Cardiac ventricle fibroblast (primary cell): ENCODE measurements around the gene ZBP1. TPM values are rescaled to one million over a fixed set of nuclear protein-coding genes. Genes with fewer than 3 reads are reported as not detected.

ENCODE experiments used
- total RNA-seq: library from RNA; depleted of rRNA; stranded (reverse); fragments of >200 nt; gene quantifications from 2 replicates; pipeline ENCODE4 v1.2.3, GENCODE V29; 2015

ZBP1 gene, protein sequence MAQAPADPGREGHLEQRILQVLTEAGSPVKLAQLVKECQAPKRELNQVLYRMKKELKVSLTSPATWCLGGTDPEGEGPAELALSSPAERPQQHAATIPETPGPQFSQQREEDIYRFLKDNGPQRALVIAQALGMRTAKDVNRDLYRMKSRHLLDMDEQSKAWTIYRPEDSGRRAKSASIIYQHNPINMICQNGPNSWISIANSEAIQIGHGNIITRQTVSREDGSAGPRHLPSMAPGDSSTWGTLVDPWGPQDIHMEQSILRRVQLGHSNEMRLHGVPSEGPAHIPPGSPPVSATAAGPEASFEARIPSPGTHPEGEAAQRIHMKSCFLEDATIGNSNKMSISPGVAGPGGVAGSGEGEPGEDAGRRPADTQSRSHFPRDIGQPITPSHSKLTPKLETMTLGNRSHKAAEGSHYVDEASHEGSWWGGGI
- total RNA-seq: not detected in 2 replicates

DNA sequence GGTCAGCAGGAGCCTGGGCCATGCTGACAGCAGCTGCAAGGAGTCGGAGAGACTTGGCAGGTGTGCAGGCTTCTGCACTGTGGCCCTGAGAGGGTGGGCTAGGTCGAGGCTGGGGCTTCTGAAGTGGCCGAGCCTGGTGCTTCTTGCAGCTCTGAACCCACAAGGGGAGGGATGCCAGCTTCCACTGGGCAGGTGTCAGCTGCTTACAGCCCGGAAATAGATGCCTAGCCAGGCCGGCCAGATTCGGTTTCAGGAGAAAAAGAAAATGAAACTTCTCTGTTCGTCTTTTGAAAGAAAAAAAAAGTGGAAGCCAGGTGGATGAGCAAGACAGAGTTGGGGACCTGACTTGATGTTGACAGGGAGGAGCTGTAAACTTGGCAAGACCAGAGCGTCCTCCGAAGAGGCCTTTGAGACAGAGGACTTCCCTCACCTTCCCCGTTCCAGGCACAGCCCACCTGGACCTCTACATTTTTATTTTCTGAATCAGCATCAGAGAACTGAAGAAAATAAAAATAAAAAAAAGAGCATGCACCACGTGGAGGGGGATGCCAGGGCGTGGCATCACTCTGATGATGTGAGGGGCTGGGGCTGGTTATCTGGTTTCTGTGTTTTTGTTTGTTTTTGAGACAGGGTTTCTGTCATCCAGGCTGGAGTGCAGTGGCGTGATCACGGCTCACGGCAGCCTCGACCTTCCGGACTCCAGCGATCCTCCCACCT, at the start of gene ZBP1:
Gene ZBP1, minus strand, starts transcription at position 153 of the 717 bp plus-strand sequence. Its CDS starts 131 bp downstream, at position 22.

DNA sequence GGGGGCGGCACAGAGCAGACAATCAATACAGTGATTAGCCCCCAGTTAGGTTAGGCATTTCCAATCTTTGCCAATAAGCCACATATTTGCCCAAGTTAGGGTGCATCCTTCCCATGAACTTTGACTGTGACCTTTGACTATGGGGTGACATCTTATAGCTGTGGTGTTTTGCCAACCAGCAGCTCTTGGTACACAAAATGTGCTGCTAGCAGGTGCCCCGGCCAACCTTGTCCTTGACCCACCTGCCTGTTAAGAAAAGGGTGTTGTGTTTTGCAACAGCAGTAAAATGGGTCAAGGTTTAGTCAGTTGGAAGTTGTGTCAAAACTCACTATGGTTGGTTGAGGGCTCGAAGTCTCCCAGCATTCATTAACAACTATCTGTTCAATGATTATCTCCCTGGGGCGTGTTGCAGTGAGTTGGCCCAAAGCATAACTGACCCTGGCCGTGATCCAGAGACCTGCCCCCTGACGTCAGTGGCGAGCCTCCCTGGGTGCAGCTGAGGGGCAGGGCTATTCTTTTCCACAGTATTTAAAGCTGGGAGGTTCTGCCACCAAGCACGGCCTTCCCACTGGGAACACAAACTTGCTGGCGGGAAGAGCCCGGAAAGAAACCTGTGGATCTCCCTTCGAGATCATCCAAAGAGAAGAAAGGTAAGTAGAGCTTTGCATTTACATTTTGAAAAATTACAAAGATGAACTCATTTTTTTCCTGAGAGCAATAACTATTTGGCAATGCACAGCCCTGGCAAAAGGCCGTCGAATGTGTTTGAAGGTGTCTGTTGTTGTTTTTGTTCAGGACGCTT, 59.5 kb downstream of the ZBP1 start, which contains the start of gene PCK1:
Gene PCK1, plus strand, starts transcription at position 557 of the 802 bp plus-strand sequence. CDS start 302 bp downstream, outside the sequence.

Other genes with a start within 250 kb of the ZBP1 start
- 5.5 and 5.6 TPM in 2 replicates for gene RBM38, start 229.0 kb downstream of the ZBP1 start, total RNA-seq
- gene CTCFL, start 95.3 kb downstream of the ZBP1 start, total RNA-seq: not detected in 2 replicates
- gene PCK1, start 59.3 kb downstream of the ZBP1 start, total RNA-seq: 0.15 TPM in 1 of 2 replicates, not detected in the other
- gene PMEPA1, start 89.6 kb upstream of the ZBP1 start, total RNA-seq: 1.8 and 4.0 TPM in 2 replicates